ENCODE results near the gene SNX20.
A peak's percentile ranks its signal among the peaks of the same experiment; 100 is the strongest.

The SNX20 gene

DNA sequence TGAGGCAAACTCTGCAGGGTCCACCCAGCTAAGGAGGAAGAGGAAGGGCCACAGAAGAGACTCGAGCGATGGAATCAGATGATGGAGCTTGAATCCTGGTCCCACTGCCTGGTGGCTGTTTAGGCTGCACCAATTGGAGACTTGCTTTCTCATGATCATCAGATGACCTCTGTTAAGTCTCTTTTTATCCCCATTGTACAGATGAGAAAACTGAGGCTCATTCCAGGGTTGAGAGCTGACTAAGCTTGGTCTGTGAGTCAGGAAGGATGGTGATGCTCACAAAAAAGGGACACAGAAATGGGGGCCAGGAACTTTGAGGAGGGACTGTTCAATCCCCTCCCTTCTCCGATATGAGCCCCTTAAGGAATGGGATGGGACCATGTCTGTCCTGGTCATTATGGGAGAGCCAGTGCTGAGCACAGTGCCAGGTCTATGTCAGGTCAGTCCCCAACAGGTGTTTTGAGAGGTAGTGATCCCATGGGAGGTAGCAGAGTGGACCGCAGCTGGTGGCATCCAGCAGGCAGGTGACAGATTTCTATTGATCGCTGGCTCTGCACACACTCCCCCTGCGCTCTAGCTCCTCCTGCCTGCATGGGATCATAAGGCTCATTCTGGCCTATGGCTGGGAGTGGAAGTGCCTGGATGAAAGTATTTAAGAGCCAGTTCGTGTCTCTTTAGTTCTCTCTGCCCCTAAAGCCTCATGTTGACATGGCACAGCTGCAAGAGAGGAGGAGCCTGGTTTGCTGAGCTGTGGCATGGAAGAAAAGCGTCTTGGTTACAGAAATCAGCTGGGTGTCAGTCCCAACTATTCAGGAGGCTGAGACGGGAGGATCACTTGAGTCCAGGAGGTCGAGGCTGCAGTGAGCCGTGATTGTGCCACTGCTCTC lies 27.2 kb downstream of the SNX20 start:
- DNase-seq = no peak

DNA sequence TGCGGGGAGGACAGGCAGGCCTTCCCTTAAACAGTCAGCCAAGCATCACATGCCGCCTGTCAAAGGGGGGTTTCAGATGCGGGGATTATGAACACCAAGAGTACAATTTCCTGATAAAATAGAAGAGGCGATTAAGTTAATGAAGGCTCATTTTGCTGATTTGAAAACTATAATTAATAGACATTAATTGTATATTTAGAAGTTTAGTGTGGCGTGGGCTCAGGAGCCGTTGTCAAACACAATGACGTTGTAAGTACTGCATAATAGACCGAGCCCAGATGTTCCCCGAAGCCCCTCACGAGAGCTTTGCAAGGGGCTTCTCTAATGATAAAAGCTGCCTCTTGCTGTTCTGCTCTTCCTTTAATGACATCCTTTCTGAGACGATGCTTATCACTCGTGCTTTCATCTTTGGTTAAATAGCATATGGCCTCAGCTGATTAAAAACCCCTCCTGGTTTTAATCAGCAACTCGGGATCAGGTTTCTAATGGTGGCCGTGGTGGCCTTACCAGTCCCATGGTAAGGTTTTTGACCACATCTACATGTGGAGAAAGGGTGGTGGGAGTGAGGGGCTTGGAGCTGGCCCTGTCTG lies 28.2 kb downstream of the SNX20 start:
- no peak for DNase-seq

DNA sequence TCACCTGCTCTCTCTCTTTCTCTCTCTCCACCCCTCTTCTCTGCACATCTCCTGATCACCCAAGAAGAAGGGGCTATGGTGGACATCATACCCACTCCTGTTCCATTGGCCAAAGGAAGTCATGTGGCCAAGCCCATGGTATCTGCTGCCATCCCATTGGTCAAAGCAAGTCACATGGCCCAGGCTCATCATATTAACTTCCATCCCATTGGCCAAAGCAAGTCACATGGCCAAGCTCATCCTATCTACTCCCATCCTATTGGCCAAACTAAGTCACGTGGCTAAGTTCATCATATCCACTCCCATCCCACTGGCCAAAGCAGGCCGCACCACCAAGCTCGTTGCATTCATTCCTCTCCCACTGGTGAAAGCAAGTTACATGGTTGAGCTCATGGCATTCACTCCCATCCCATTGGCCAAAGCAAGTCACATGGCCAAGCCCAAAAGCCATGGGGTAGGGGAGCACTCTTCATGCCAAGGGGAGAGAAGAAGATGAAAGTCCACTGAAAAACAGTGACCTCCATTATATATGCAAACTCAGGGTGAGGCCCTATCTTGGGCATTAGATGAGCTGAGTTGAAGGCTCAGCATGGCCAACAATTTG lies 29.2 kb downstream of the SNX20 start:
- no peak for DNase-seq

DNA sequence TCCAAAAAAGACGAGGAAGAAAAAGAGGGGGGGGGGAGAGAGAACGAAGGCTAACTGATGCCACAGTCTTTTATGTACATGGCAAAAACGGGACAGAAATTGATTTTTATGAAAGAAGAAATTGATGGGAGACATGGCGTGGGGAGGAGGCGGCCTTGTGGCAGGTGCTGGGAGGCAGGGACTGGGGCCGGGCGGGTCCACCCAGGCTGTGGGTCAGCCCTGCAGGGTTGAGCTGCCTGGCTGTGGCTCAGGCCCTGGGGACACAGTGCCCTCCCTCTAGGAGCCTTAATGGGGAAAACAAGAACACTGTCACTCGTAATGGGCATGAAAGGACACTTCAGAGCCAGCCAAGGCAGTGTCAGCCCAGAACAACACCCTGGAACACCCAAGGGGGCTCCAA lies 34.8 kb downstream of the SNX20 start:
- no peak for DNase-seq

DNA sequence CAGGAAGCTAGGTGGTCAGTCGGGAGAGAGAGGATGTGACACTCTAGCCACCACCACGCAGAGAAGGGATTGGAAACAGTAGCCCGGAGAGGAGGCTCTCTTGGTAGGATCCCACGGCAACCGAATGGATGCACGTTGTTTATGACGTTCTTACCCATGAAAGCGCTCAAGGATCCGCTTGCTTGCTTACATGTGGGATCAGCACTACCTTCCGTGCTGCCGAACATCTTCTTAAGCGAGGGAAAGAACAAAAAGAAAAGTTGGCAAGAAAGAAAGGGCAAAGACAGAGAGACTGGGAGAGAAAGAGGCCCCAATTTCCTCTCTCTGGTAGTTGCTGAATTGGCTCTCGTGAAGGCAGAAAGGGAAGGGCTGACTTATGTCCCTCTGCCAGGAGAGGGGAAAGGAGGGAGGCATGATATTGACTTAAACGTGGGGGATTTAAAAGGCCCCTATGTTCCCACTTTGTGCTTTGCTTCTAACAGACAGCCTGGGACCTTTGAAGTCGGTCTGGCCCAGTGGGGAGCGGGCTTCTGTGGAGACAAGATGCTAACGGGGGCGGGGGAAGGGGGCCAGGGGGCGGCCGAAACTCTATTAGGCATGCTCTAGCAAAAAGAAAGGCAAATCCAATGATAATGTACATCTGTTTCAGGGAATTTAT lies 35.4 kb downstream of the SNX20 start:
- no peak for DNase-seq

DNA sequence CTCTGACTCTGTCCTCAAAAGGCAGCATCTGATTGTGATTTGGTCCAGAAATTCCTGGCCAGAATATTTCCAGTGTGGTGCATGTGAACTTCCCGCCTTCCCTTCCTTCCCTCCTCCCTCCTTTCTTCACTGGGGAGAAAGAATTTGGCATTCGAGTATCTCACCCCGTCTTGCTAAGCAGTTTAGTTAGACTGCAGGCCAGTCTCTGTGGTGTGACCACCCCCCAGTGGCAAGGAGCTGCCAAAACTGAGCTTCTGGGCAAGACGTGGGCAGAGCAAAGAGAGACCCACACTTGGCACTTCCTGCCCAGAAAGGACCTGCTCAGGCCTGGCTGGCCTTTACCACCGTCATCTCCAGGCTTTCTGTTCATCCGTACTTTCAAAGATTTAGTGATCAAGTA lies 36.4 kb downstream of the SNX20 start:
- peak; percentile 49 for DNase-seq

DNA sequence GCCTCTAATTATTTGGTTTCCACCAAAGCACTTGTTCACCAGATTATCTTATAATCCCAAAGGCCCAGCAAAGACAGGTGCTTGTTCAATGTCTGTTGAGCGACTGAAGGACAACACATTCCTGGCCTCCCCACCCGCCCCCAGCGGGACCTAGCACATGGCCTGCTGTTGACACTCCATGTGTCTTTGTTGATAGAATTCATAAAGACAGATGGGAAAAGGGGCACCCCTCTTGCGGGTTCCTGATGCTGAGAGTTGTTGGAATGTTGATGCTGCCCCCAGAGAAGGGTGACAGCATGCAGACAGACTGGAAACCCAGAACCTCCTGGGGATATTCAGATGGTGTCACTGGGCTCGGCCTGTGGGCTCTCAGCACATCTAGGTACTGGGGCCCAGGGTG lies 36.9 kb downstream of the SNX20 start:
- DNase-seq = no peak

DNA sequence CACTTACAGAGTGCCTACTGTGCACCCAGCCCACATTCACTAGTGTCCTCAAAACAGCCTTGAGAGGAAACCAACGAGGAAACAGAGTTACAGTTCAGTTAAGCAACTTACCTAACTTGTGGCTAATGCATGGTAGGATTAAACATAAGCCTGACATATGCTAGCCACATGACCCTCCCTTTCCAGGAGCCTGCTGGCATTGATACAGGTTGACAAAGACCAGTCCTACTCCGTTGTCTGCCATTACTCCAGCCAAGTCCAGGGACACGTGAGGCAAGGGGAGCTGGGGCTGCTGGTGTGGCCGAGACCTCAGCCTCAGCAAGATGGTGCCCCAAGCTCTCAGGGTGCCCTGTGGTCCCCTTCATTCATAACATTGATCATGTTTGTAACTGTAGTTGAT lies 37.9 kb downstream of the SNX20 start:
- DNase-seq = no peak

DNA sequence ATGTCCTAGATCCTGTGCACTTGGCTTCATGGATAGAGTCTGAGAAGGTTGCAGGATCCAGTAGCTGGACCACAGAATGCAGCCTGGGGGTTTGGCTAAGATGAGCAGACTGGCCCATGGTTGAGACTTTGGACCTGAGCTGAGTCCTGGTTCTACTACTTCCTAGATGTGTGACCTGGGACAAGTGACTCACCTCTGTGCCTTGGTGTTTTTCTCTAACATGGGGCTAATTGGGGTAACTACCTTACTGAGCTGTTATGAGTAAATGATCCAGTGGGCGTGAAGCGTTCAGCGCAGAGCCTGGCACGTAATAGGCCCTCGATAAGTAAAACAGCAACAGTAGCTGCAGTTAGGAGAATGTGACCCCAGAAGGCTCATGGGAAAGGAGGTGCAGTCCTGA lies 38.8 kb downstream of the SNX20 start:
- DNase-seq = no peak

DNA sequence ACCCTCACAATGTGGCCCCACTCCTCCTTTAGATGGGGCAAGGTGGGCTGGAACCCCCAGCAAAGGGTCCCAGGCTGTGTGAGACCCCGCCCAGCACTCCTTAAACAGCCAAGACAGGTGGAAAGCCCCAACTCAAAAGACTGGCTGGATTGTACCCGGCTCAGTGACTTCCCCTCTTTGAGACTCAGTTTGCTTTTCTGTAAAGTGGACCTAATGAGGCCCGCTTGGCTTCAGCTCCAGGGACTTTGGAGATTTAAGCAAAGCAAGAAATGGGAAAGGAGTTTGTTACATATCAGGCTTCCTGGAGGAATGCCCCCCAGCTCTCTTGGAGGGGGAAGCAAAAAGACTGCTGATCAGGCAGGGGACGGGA lies 39.3 kb downstream of the SNX20 start:
- DNase-seq = no peak

DNA sequence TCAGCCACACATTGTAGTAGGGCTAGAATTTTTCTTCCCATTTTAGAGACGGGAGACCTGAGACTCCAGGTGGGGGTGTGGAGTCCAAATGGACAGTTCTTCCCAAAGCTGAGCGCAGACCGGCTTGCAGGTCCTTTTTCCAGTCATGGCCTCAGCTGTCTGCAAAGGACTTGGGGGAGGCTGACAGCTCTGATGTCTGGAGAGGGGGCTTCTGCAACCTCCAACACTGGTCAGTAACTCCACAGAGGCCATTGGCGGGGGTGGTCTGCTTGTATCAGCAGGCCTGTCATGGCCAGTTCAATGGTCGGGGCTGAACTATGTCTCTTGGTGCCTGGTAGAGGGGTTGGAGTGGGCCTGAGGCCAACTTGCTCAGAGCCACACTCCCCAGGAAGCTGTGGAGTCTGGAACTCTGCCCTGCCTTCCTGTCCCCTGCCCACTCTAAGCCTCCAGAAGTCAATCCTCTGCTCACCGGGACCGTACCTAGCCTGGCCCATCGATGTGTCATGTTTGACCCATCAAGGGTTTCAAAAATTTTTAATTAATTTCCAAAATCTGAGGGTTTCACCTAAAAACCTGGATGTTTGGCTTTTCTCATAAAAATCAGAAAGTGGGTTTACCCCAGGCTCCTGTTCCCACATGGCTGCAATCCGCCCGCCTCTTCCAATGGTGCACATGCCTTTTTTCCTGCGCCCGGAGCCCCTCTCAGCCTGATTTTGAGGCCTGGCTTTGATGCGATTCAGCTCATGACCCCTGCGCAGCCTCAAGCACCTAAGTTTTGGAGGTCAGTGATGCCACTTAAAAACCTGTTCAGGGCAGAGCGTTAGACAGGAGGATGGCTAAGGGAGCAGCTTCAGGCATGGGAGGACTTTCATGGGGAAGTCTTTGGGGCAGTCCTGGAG lies 39.9 kb downstream of the SNX20 start:
- no peak for DNase-seq

DNA sequence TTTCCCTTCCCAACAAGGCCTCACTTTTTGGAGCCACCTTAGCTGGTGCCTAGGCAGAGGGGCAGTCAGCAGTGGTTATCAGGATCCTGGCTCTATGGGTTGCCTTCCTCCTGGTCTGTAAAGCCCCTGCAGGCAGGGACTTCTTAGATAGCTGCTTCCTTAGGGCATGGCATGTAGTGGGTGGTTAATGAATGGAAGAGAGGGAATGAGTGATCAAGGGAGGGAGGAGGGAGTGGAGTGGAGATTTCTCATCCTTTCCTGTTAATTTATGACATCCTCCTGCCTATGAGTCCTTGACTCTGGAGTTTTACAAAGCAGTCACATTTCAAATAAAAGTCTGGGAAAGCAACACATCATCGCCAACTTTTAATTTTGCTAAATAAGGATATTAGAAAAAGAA lies 40.7 kb downstream of the SNX20 start:
- DNase-seq = peak; percentile 25

DNA sequence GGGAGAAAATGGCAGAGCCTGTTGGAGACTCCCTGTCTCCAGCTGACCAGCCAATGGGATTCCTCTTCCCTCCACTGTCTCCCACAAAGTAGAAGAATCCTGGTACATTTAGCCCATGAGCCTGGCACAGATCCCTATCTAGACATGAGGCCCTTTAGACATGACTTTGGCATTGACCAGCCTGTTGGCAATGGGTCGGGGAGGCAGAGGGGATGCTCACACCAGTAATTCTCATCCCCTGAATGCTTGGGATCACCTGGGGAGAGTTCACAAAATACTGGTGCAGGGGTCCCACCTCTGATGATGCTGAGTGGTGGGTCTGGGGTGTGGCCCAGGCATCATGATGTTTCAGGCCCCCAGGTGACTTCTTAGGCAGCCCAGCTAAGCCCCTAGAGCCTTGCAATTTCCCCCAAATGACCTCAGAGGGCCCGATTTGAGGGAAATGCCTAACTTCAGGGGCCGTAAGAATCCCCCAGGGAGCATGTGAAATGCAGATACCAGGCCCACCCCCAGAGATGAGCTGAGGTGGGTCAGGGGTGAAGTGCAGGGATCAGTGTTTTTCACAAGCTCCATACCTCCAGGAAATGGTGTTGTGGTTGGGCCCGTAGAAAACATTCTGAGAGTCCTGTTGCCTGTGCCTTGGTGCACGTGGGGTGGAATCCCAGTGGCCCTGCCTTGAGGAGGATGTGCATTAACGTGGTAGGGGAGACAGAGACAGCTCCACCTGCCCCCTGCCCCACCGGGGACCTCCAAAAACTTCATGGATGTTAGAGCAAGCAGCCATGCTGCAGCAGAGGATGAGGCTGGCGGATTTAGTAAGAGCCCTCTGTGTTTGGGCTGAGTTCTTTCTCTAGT lies 42.1 kb downstream of the SNX20 start:
- no peak for DNase-seq

DNA sequence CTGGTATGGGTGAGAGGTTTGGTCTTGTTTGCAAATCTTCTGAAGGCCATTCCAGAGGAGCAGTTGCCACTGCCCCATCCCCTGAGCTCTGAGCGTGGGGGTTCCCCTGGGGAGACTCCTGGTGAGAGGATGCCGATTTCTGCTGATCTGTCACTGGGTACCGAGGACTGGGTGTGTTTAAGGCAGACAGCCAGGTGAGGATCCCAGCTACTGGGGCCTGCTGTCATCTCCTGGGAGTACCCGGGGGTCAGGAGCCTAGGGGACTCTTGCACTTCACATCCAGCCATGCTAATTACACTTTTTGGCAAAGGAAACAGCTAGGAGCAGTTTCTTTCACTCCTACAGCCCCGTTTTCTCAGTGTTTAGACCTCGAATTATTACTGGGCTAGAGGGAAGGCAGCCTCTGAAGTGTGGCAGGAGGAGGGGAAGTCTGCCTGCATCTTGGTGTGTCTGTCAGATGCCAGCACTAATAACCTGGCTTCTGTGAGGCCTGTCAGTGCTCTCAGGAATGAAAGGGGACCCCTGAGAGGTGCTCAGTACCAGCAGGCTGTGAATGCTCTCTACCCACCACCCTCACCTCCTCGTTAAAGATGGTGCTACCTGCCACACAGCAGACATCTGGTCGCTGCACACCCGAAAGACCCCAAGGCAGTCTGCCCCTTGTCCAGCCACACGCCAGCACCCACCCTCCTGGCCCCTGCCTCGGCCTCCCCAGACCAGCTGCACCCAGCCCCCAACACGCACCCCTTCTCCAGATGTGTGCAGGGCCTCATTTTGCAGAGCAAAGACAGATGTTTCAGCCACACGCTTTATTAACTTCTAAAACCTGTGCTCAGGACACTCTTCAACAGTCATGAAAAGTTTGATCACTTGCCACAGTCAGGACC lies 43.2 kb downstream of the SNX20 start:
- DNase-seq = no peak

DNA sequence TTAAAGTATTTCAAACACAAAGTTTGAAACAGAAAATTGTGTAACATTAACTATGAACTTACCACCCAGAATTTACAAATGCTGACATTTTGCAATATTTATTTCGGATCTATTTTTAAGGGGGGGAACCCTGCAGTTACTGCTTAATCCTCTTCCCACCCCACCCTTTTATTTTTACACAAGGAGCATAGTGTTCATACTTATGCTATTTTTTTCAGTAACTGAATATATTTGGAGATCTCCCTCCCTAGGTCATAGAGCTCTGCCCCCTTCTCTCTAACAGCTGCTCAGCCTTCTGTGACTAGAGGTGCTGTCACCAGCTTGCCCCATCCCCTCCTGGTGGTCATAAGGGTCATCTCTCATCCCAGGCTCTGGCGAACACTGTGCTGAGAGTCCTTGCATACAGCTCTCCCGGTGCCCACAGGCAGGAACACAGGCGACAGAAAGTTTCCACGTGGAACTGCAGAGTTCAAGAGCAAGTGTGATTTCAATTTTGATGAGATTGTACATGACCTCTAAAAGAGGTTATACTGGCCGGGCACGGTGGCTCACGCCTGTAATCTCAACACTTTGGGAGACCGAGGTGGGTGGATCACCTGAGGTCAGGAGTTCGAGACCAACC lies 44.2 kb downstream of the SNX20 start:
- no peak for DNase-seq

DNA sequence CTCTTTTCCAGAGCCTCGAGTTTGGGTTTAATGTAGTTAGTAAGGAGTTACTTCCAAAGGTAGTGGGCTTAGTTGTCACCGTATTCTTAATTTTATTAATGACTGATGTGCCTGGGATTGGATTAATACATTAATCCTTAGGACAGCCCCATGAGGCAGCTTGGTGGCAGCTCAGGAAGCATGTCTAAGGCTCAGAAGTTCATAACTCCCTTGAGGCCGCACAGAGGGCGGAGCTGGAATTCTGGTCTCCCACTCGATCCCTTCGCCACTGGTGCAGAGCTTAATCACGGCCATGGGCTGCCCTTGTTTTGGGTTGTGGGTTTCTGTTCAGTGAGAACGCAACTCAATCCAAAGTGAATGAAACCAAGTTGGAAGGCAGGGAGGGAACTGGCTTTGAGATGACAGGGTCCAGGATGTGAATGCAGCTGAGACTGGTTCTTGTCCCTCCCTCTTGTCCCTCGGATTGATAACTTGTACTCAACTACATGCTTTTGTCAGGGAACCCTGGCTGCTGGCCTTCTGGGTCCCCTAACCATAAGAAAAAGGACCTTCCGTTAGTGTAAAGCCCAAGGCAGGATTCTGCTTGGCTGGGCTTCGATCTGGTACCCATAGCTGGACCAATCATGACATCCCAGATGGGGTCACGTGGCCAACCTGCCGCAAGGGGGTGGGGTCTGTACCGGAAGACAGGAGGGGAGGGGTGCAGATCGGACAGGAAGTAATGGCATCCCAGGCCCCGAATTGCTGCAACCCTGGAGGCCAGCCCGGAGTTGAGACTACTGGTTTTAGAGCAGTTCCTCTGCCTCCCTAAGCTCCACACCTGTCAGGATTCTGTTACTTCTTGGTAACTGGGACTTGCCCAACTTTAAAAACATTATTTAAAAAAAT lies 45.4 kb downstream of the SNX20 start:
- no peak for DNase-seq

DNA sequence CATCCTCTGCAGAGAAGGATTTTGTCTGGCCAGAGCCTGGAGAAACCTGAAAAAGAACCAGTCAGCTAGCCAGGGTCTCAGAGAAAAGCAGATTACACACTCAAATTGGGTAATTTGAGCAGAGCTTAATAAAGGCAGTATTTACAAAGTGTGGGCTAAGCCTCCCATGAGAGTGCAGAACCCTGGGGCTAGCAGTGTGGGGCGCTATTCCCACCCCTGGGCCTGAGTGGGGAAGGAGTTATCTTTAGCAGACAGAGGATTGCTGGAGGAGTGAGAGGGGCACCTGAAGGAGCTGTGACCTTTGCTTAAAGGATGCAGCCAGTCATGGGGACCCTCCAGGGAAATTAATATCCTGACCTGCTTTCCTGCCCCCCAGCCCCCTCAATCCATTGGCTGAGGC lies 46.2 kb downstream of the SNX20 start:
- DNase-seq = no peak

DNA sequence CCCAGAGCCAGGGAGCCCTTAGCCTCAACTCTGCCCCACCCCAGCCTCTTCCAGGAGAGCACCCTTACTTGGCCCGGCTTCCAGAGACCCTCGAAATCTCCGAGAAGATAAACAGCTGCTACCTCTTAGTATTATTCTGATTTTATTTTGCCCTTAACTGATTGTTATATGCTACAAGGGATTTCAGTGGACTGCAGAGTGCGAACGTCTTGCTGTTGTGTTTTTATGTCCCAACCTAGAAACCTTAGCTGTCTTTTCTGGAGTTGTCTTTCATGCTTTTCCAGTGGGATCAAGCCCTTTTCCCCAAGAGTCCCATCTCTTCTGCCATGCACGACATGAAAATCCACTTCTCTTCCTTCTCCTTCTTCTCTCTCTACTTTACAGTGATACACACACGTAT lies 47.0 kb downstream of the SNX20 start:
- no peak for DNase-seq
